HepG2 (cell line): ENCODE results near the gene CTSV. TPM values are rescaled to one million over a fixed set of nuclear protein-coding genes. Genes with fewer than 3 reads are reported as not detected.
A peak's percentile ranks its signal among the peaks of the same experiment; 100 is the strongest.

Source experiments
- ATAC-seq: fragments of 200-7000 bp; cut with Tn5 transposase; 3 replicates; pipeline ENCODE4 v1.9.1; 2020; ENCODE audit warnings: mild to moderate bottlenecking, moderate library complexity
- BruUV-seq: library from RNA; stranded (reverse); fragments of 400-500 nt; replicated peaks from 2 replicates; lab custom pipeline; 2021; lab: Mats Ljungman, UMichigan
- CTCF ChIA-PET: fragments of 300-600 bp; formaldehyde crosslinking; extraction: SDS; loops from one replicate; lab custom pipeline; 2021; ENCODE audit warnings: low total read pairs, inconsistent platforms, low intra/inter-chr PET ratio; lab: Yijun Ruan, JAX
- POLR2A ChIA-PET: fragments of 350-600 bp; sonication (Branson Sonifier 250); formaldehyde crosslinking; loops from one replicate; lab custom pipeline; 2020; ENCODE audit warnings: antibody characterized with exemption, inconsistent platforms; lab: Yijun Ruan, JAX
- DNase-seq: peaks from one replicate; pipeline ENCODE4 v3.0.0-alpha.2; 2015; ENCODE audit warnings: low spot score
- FAIRE-seq: peaks from 3 replicates; lab custom pipeline; 2011; peaks lifted over from hg19 to GRCh38; lab: Jason Lieb, UNC
- H2AFZ ChIP-seq: one replicate; pipeline ENCODE4 v1.6.1; 2011; ENCODE audit warnings: low read length, inconsistent platforms
- H3K27ac ChIP-seq: fragments of 300-600 bp; 3 replicates; pipeline ENCODE4 v1.8.0; 2011; ENCODE audit warnings: mixed run types, mild to moderate bottlenecking, mixed read lengths, low read length, inconsistent platforms; ENCODE audit not compliant: insufficient read depth; ENCODE audit errors: extremely low read length
- H3K27me3 ChIP-seq, 2 experiments: fragments of 200-600 bp in 1 of 2; 2 replicates in 1 of 2; 3 replicates in 1 of 2; pipeline versions ENCODE4 v1.6.0 to v1.8.0; 2011; ENCODE audit warnings: low read length in 2 of 2, mild to moderate bottlenecking in 2 of 2, moderate library complexity in 2 of 2, inconsistent platforms in 1 of 2; ENCODE audit not compliant: insufficient read depth in 2 of 2, control insufficient read depth in 1 of 2
- H3K36me3 ChIP-seq, 2 experiments: fragments of 200-600 bp in 1 of 2; replicated peaks in 1 of 2; 2 replicates in 1 of 2; 3 replicates in 1 of 2; pipeline versions ENCODE4 v1.5.1 to v1.8.0; 2011; ENCODE audit warnings: low read length in 2 of 2, inconsistent platforms in 1 of 2; ENCODE audit not compliant: insufficient read depth in 2 of 2, control insufficient read depth in 1 of 2
- H3K4me1 ChIP-seq: 2 replicates; pipeline ENCODE4 v1.5.1; 2012; ENCODE audit warnings: low read length, inconsistent platforms; ENCODE audit not compliant: insufficient read depth
- H3K4me2 ChIP-seq: 2 replicates; pipeline ENCODE4 v1.6.0; 2011; ENCODE audit warnings: low read depth, low read length, inconsistent platforms
- H3K4me3 ChIP-seq, 3 experiments: fragments of 200-600 bp in 1 of 3; sonication (generic), shearing (Covaris generic) in 1 of 3; replicated peaks in 1 of 3; 2 replicates each; pipeline ENCODE4 v1.5.1; 2011 to 2016; ENCODE audit warnings: low read length in 3 of 3, inconsistent platforms in 2 of 3, low read depth in 2 of 3, mild to moderate bottlenecking in 2 of 3, control low read depth in 1 of 3, mixed read lengths in 1 of 3; ENCODE audit not compliant: insufficient read depth in 1 of 3
- H3K79me2 ChIP-seq: one replicate; pipeline ENCODE4 v1.6.1; 2011; ENCODE audit warnings: low read length, inconsistent platforms; ENCODE audit not compliant: insufficient read depth
- H3K9ac ChIP-seq: 2 replicates; pipeline ENCODE4 v1.6.0; 2011; ENCODE audit warnings: mild to moderate bottlenecking, low read depth, low read length, inconsistent platforms; ENCODE audit not compliant: insufficient read depth
- H3K9me3 ChIP-seq: 2 replicates; pipeline ENCODE4 v1.5.1; 2012; ENCODE audit warnings: mild to moderate bottlenecking, low read length
- H4K20me1 ChIP-seq: 2 replicates; pipeline ENCODE4 v1.6.0; 2011; ENCODE audit warnings: inconsistent platforms, mild to moderate bottlenecking, low read length, moderate library complexity; ENCODE audit not compliant: insufficient read depth
- ATRX ChIP-seq: sonication (generic); formaldehyde crosslinking; IDR thresholded peaks from 2 replicates; pipeline ENCODE4 v1.4.0; 2020; ENCODE audit warnings: missing genetic modification reagents, borderline replicate concordance
- BCL6 ChIP-seq: IDR thresholded peaks from 2 replicates; pipeline ENCODE4 v1.6.1; 2016; ENCODE audit warnings: missing genetic modification reagents, missing compliant biosample characterization
- CC2D1A ChIP-seq: sonication (generic); formaldehyde crosslinking; IDR thresholded peaks from 2 replicates; pipeline ENCODE4 v1.8.1; 2023; ENCODE audit warnings: mild to moderate bottlenecking, missing genetic modification reagents
- FOXA3 ChIP-seq: IDR thresholded peaks from 2 replicates; pipeline ENCODE4 v1.6.1; 2016; ENCODE audit warnings: missing genetic modification reagents, missing compliant biosample characterization
- HIC2 ChIP-seq: sonication (generic); formaldehyde crosslinking; IDR thresholded peaks from 2 replicates; pipeline ENCODE4 v1.9.0; 2022; ENCODE audit warnings: low read depth, missing genetic modification reagents
- IRF1 ChIP-seq: sonication (generic); formaldehyde crosslinking; IDR thresholded peaks from 2 replicates; pipeline ENCODE4 v1.4.0; 2020; ENCODE audit warnings: low read depth, mild to moderate bottlenecking, missing genetic modification reagents
- KDM5B ChIP-seq: sonication (generic); formaldehyde crosslinking; IDR thresholded peaks from 2 replicates; pipeline ENCODE4 v1.4.0; 2020; ENCODE audit warnings: missing genetic modification reagents, mild to moderate bottlenecking, borderline replicate concordance
- SNAI1 ChIP-seq: sonication (generic); formaldehyde crosslinking; IDR thresholded peaks from 2 replicates; pipeline ENCODE4 v1.5.0; 2020; ENCODE audit warnings: mild to moderate bottlenecking, missing genetic modification reagents, borderline replicate concordance
- TBL1XR1 ChIP-seq: fragments of 150-350 bp; IDR thresholded peaks from 2 replicates; pipeline ENCODE4 v1.6.1; 2014; ENCODE audit warnings: borderline replicate concordance, low read length; ENCODE audit not compliant: partially characterized antibody
- ZBTB38 ChIP-seq: sonication (generic); formaldehyde crosslinking; IDR thresholded peaks from 2 replicates; pipeline ENCODE4 v1.5.1; 2020; ENCODE audit warnings: mild to moderate bottlenecking, missing genetic modification reagents
- ZFP90 ChIP-seq: sonication (generic); formaldehyde crosslinking; IDR thresholded peaks from 2 replicates; pipeline ENCODE4 v1.8.0; 2022; ENCODE audit warnings: missing genetic modification reagents, mild to moderate bottlenecking, inconsistent platforms, borderline replicate concordance
- ZXDC ChIP-seq: sonication (generic); formaldehyde crosslinking; IDR thresholded peaks from 2 replicates; pipeline ENCODE4 v1.5.0; 2020; ENCODE audit warnings: mild to moderate bottlenecking, missing genetic modification reagents
- WGBS: methylation state at CpG from one replicate; pipeline ENCODE4 v1.1.6; 2017; ENCODE audit warnings: low lambda C conversion rate; 5-methylcytosine and 5-hydroxymethylcytosine counted together
- in situ Hi-C: cut with HindIII; loops from 2 replicates; pipeline ENCODE4 v1.10.0; 2017; ENCODE audit warnings: low pct_unique_long_range_greater_than_20kb; ENCODE audit not compliant: extremely low pct_ligation_motif_present
- intact Hi-C: fragments of 100-400 bp; cut with micrococcal nuclease; formaldehyde crosslinking; loops from one replicate; pipeline ENCODE4 v1.10.0; 2022; ENCODE audit not compliant: unreplicated experiment
- polyA plus RNA-seq, 8 experiments: library from polyadenylated mRNA; depleted of rRNA in 3 of 8; stranded (reverse) in 7 of 8; unstranded in 1 of 8; fragments of >200 nt; fragmentation: Illumina TruSeq in 4 of 8; extraction: Trizol in 4 of 8; gene quantifications; 2 replicates each; pipeline versions ENCODE4 v1.2.1 to v1.2.3, GENCODE V29; 2011 to 2016; ENCODE audit warnings: low read depth in 4 of 8, missing spikeins in 1 of 8, mixed read lengths in 1 of 8; ENCODE audit not compliant: insufficient read depth in 1 of 8
- total RNA-seq, 5 experiments: library from RNA; depleted of rRNA; stranded (reverse); fragments of >200 nt; fragmentation: Illumina TruSeq; extraction: Trizol; gene quantifications; 2 replicates each; pipeline ENCODE4 v1.2.3, GENCODE V29; 2016; ENCODE audit warnings: low read depth in 1 of 5

CTSV gene
- total and polyA plus RNA-seq, 2 of the 13 experiments (the other 11 are each of a cell fraction or from before 2014, with no cell fraction given) = 10.6 to 12.6 TPM

DNA sequence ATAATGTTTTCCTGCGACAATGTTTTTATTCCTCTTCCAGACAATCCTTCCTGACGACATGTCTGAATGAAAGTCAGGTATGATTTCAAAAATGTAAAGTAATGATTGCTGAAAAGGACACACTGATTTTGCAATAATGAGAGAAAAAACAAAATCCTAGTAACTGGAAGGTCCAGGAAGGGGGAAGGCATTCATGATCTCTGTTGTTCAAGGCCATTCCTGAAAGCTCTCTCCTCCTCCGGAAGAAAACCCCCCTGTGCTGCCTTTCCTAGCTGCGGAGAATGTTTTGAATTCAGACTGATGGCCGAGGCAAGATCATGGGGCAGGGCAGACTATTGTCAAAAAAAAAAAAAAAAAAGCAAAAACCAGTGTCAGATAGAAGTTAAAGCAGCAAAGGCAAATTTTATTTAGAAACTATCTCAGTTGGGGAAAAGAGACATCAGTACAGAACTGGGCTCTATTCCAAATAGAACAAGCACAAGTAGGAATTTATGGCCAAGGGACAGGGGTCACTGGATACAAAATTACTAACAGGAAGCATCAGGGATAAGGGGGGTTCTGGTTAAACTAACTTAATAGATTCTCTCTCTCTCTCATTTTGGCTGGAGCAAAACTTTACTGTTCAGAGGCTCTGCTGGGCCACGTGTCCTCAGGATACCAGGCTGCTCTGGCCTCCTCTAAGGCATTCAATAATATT is 36.5 kb upstream of the CTSV start (continued):
- TF ChIP-seq SNAI1 (no peak), FOXA3 (CRISPR knock-in tag) (peak; percentile 52; the same call in 1 of the 2 replicates), ZFP90 (no peak), ZBTB38 (CRISPR knock-in tag) (no peak), ATRX (no peak), BCL6 (CRISPR knock-in tag) (peak; percentile 98), IRF1 (CRISPR knock-in tag) (no peak)

DNA sequence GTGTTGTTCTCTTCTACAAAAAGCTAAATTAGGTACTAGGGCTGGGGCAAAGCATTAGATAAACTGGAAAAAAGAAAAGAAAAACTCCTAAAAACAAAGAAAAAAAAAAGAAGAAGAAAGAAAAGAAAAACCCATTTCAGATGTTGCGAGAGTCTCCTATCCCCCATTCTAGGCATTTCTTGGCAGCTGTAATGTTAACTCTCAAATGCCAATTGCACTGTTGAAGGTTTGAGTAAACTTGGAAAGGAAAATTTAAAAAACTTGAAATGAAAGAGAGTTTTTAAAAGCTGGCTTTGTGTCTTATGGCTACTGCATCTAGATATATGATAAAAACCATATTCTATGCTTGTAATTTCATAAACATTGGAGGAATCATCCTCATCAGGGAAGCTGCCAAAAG is 34.6 kb upstream of the CTSV start:
- no peak for FAIRE-seq
- no peak overlapping the region for H2AFZ ChIP-seq
- WGBS = 45% methylated on average over 1 of the region's 1 CpG
- H3K4me1 ChIP-seq = peaks cover 34% of the 10 kb centered on the region
- ChIA-PET CTCF (no interaction called here), POLR2A (no interaction called here)
- TF ChIP-seq HIC2 (CRISPR knock-in tag) (no peak), TBL1XR1 (no peak), ZXDC (no peak), CC2D1A (no peak), KDM5B (CRISPR knock-in tag) (no peak)
- no peaks in the 10 kb centered on the region for H3K9me3 ChIP-seq
- in situ Hi-C loops (no loop called here), intact Hi-C loops (no loop called here)
- no peak for DNase-seq
- no peaks in the 10 kb centered on the region for H3K36me3 ChIP-seq
- BruUV-seq = no TSS peak
- H3K27ac ChIP-seq = no peak overlapping the region
- no peak overlapping the region for H3K9ac ChIP-seq
- H3K4me3 ChIP-seq = no peak overlapping the region
- ATAC-seq = no peak
- H3K4me2 ChIP-seq = no peak overlapping the region
- H4K20me1 ChIP-seq = no peaks in the 10 kb centered on the region
- H3K27me3 ChIP-seq = peaks cover 0 to 6% of the 10 kb centered on the region in 2 experiments; a peak in 2 of 5 replicates
- H3K79me2 ChIP-seq = no peaks in the 10 kb centered on the region
